HG02610 (cell line): ENCODE data around the gene NOSIP.

Experiments
- ATAC-seq: cut with Tn5 transposase; IDR thresholded peaks from one replicate; pipeline ENCODE4 v1.9.1; 2021; ENCODE audit warnings: mild to moderate bottlenecking, moderate library complexity; ENCODE audit not compliant: unreplicated experiment

The NOSIP gene

DNA sequence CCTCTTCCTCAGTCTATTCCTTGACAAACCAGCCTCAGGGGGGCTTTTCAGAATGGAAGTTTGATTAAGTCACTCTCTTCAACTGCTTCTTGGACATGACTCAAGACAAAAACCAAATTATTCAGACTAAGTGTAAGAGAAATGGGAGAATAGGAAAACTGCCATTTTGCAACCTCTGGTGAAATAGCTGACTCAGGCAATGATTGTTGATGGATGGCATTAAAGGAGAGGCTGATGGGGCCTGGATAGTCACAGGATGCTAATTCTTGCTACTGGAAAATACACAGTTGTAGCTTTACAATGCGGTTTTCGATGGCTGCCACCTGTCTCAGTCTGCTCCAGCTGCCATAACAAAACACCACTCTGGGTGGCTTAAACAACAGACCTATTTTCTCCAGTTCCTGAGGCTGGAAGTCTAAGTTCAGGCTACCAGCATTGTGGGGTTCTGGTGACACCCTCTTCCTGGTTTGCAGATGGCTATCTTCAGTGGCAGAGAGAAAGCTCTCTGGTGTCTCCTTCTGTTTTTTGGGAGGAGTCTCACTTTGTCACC is 6.1 kb downstream of the NOSIP start:
- ATAC-seq: no peak

GRCh38 chr19:49573425-49573824 is 6.9 kb downstream of the NOSIP start:
- no peak for ATAC-seq

GRCh38 chr19:49573009-49573408 is 7.3 kb downstream of the NOSIP start:
- no peak for ATAC-seq

GRCh38 chr19:49570997-49571676 is 9.2 kb downstream of the NOSIP start:
- ATAC-seq: no peak

DNA sequence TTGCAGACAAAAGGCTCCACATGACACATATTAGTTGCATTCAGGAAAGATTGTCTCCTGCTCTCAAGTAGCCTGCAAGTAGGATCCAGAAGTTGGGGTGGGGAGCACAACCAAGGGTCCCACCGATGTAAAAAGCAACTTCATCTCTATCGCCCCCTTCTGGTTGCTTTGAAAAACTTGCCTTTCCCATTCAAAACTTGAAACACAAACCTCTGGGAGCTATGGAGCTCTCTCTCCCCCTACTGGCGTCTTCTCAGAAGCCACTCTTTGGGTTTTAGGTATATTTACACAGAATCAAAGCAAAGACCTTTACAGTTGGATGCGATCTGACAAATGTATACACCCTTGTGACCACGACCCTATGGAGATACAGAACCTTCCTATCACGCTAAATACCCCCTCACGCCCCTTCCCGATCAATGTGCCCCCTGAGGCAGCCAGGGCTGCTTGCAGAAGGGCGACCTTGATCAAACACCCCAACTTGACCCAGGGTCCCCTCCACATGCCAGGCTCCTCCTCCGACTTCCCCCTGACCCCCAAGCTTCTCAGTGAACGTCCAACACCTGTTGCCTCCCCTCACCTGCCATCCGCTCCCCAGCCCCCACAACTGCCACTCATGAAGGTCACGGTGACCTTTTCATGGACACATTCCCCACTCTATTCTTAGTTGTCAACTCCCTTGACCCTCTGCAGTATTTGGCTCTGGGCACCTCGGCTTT is 10.1 kb downstream of the NOSIP start:
- ATAC-seq: no peak

- no peak for ATAC-seq
These were observed 12.4 kb downstream of the NOSIP start for GRCh38 chr19:49567861-49568441.

DNA sequence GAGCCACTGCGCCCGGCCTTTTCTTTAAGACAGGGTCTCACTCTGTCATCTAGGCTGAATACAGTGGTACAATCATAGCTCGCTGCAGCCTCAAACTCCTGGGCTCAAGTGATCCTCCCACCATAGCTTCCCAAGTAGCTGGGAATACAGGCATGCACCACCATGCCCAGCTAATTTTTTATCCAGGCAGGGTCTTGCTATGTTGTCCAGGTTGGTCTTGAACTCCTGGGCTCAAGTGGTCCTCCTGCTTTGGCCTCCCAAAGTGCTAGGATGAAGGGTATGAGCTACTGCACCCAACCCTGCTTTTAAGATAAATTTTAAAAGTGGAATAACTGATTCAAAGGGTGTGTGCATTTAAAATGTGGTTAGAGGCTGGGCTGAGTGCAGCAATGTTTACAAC is 14.1 kb downstream of the NOSIP start:
- no peak for ATAC-seq

DNA sequence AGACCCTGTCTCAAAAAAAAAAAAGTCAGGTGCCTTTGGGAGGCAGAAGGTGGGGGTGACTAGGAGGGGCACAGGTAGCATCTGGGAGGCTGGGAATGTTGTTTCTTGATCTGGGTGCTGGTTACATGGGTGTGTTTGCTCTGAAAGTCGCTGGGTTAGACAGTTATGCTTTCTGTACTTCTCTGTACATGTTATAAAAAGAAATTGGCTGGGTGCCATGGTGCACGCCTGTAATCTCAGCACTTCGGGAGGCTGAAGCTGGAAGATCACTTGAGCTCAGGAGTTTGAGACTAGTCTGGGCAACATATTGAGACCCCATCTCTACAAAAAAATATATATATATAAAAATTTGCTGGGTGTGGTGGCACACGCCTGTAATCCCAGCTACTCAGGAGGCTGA is 15.1 kb downstream of the NOSIP start:
- no peak for ATAC-seq

GRCh38 chr19:49564616-49565045 is 15.7 kb downstream of the NOSIP start:
- no peak for ATAC-seq

- no peak for ATAC-seq
These were observed 19.9 kb downstream of the NOSIP start for GRCh38 chr19:49560358-49560900.

DNA sequence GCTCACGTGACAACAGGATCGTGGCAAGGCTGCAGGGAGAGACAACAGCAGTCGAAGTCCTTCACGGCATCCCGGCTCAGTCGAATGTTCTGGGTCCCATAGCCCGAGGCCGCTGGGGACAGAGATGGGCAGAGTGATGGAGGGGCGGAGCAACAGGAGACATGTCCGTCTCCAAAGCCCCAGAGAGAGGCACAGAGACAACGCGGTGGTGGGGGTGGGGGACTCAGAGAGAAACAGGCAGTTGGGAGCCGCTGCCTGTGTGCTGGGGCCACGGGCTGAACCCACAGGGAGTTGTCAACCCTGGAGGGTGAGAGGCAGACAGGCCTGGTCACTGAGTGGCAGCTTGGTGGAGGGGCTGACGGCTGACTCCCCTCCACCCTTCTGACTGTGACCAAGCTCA is 20.4 kb downstream of the NOSIP start:
- ATAC-seq: no peak

DNA sequence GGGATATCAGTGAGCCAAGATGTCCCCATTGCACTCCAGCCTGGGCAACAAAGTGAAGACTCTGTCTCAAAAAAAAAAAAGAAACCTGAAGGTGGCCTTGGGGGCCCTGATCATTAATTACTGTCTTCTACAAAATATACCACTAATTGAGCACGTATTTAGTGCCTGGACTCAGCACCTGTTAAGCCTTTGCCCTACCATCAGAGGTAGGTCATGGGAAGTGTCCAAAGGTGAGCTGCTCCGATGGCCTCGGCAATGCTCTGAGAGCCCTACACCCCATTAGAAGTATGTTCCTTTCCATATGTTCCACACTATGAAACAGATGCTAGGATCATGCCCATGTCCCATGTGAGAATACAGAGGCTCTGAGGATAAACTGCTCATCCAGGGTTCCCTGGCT is 20.9 kb downstream of the NOSIP start:
- no peak for ATAC-seq

DNA sequence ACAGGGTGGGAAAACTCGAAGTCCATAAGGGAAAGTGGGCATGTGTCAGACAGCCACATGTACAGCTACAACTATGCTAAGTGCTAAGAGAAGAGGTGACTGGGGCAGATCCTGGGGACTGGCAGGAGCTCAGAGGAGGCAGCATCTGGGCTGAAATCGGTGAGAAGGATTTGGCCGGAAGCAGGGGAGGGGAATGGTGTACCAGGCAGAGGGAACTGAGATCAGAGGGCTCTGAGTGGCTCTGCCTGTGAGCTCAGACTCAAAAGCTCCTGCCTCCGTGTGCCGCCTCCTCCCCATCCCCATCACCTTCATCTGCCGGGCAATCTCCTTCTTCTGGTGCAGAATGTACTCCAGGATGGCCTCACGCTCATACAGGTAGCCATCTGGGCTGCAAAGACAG is 21.8 kb downstream of the NOSIP start:
- no peak for ATAC-seq

- no peak for ATAC-seq
These were observed 22.6 kb downstream of the NOSIP start for GRCh38 chr19:49557641-49558325.

- no peak for ATAC-seq
These were observed 23.7 kb downstream of the NOSIP start for GRCh38 chr19:49556412-49557398.

DNA sequence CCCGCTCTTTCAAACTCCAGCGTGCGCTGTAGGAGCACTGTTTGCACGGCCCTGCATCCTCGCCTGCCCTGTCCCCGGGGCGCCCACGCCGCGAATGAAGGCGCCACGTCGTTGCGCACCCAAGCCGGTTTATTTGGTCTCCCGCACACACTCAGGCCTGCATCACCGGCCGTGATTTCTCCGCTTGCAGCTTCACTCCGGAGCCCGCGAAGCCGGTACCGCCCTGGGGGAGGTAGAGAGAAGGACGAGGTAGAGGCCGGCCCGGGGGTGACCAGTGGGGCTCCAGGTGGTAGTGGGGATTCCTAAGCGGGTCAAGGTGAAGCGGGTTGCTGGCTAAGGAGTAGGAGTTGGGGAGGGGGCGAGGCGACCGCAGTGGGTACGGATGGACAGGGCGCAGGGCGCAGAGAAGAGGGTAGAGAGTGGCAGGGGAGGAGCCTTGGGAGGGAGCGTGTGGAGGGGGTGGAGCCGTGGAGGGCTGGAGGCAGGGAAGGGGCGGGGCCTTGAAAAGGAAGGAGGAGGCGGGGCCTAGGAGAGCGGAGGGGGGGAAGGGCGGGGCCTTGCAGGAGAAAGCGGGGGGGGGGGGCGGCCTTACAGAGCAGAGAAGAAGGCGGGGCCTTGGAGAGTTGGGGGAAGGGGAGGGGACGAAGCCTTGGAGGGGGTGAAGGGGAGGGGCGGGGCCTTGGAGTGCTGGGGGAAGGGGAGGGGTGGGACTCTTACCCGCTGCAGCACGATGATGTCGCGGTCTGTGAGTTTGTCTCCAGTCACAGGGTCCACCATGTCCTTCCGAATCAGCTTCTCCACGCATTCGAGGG is 24.6 kb downstream of the NOSIP start:
- no peak for ATAC-seq

DNA sequence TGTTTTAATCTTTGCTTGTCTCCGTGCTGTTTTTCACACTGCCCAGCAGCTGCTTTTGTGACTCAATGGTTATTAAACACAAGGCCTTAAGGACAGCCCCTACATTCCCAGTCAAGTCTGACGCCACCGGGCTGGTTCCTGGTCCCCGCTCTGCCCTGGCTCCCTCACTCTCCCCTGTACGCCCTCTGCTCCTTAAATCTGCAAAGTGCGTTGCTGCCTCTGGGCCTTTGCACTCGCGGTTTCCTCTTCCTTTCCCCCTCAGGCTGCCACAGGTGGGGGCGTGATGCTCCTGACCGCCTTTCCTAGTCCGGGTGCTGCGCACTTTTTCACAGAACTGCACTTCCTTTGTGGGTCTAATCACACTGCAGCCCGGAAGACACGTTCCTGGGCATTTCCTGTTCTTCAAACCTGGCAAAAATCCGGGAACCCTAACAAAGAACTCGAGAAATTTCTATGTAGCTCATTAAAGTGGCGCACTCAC is 25.6 kb downstream of the NOSIP start:
- no peak for ATAC-seq

- no peak for ATAC-seq
These were observed 26.7 kb downstream of the NOSIP start for GRCh38 chr19:49553451-49554271.
